WTC11 (cell line): Measurements from ENCODE around the gene VSNL1. TPM values are rescaled to one million over a fixed set of nuclear protein-coding genes. Genes with fewer than 3 reads are reported as not detected.
A peak's percentile ranks its signal among the peaks of the same experiment; 100 is the strongest.

Source experiments
- ATAC-seq: fragments of 200-7000 bp; cut with Tn5 transposase; 2 replicates; pipeline ENCODE4 v1.10.0; 2021; ENCODE audit warnings: mild to moderate bottlenecking, moderate library complexity
- CTCF ChIA-PET: fragments of 300-600 bp; sonication (Branson Sonifier 250); formaldehyde crosslinking; loops from one replicate; lab custom pipeline; 2021; ENCODE audit warnings: antibody characterized with exemption; lab: Charles Lee
- POLR2A ChIA-PET: fragments of 350-600 bp; sonication (Branson Sonifier 250); formaldehyde crosslinking; loops from one replicate; lab custom pipeline; 2021; ENCODE audit warnings: antibody characterized with exemption; lab: Charles Lee
- DNase-seq: peaks from one replicate; pipeline ENCODE4 v3.0.0; 2021; ENCODE audit warnings: low spot score
- H3K27ac Mint-ChIP-seq: 2 replicates; pipeline ENCODE4 v1.8.0; 2021; ENCODE audit warnings: mixed read lengths
- H3K27me3 Mint-ChIP-seq: 2 replicates; pipeline ENCODE4 v1.8.0; 2021; ENCODE audit warnings: low read depth, mild to moderate bottlenecking, moderate library complexity, mixed read lengths
- H3K36me3 Mint-ChIP-seq: 2 replicates; pipeline ENCODE4 v1.8.0; 2021; ENCODE audit warnings: mixed read lengths
- H3K4me1 Mint-ChIP-seq: 2 replicates; pipeline ENCODE4 v1.8.0; 2022; ENCODE audit warnings: mixed read lengths
- H3K4me3 Mint-ChIP-seq: 2 replicates; pipeline ENCODE4 v1.8.0; 2021; ENCODE audit warnings: mild to moderate bottlenecking, moderate library complexity, mixed read lengths
- H3K9me3 Mint-ChIP-seq: 2 replicates; pipeline ENCODE4 v1.8.0; 2021; ENCODE audit warnings: mixed read lengths
- CDX4 ChIP-seq: fragments of 250-450 bp; sonication (Bioruptor Pico); IDR thresholded peaks from 2 replicates; pipeline ENCODE4 v1.9.0; 2021; ENCODE audit warnings: moderate library complexity, mild to moderate bottlenecking, inconsistent platforms, borderline replicate concordance
- ETV6 ChIP-seq: sonication (generic); formaldehyde crosslinking; IDR thresholded peaks from 2 replicates; pipeline ENCODE4 v1.8.1; 2022; ENCODE audit warnings: mild to moderate bottlenecking, missing genetic modification reagents
- MLX ChIP-seq: sonication (generic); formaldehyde crosslinking; IDR thresholded peaks from 2 replicates; pipeline ENCODE4 v1.8.1; 2023; ENCODE audit warnings: mild to moderate bottlenecking, missing genetic modification reagents, moderate library complexity
- NR2C2 ChIP-seq: sonication (generic); formaldehyde crosslinking; IDR thresholded peaks from 2 replicates; pipeline ENCODE4 v1.8.0; 2022; ENCODE audit warnings: mild to moderate bottlenecking, missing genetic modification reagents
- SMAD4 ChIP-seq: sonication (generic); formaldehyde crosslinking; IDR thresholded peaks from 2 replicates; pipeline ENCODE4 v1.8.0; 2022; ENCODE audit warnings: mild to moderate bottlenecking, missing genetic modification reagents
- ZMAT4 ChIP-seq: fragments of 250-450 bp; sonication (Bioruptor Pico); IDR thresholded peaks from 2 replicates; pipeline ENCODE4 v1.9.0; 2021; ENCODE audit warnings: mild to moderate bottlenecking
- ZNF219 ChIP-seq: sonication (generic); formaldehyde crosslinking; IDR thresholded peaks from 2 replicates; pipeline ENCODE4 v1.8.0; 2023; ENCODE audit warnings: missing genetic modification reagents, mild to moderate bottlenecking, borderline replicate concordance
- ZNF263 ChIP-seq: sonication (generic); formaldehyde crosslinking; IDR thresholded peaks from 2 replicates; pipeline ENCODE4 v1.8.1; 2022; ENCODE audit warnings: low read depth, mild to moderate bottlenecking, moderate library complexity, missing genetic modification reagents
- total RNA-seq: library from RNA; stranded (reverse); gene quantifications from 3 replicates; pipeline ENCODE4 v1.2.3, GENCODE V29; 2021
- TF ChIP-seq, protein P1 (sequence below): fragments of 250-450 bp; sonication (Bioruptor Pico); IDR thresholded peaks from 2 replicates; pipeline ENCODE4 v1.9.0; 2021; ENCODE audit warnings: mild to moderate bottlenecking
- TF ChIP-seq, protein P2 (sequence below): sonication (generic); formaldehyde crosslinking; IDR thresholded peaks from 2 replicates; pipeline ENCODE4 v1.8.1; 2023; ENCODE audit warnings: mild to moderate bottlenecking, moderate library complexity, missing genetic modification reagents
- TF ChIP-seq, protein P3 (sequence below): fragments of 250-450 bp; sonication (Bioruptor Pico); IDR thresholded peaks from 2 replicates; pipeline ENCODE4 v1.9.0; 2021; ENCODE audit warnings: mild to moderate bottlenecking, borderline replicate concordance

VSNL1 gene
- total RNA-seq, 1 experiment from 2014 or later: 78.4 TPM

DNA sequence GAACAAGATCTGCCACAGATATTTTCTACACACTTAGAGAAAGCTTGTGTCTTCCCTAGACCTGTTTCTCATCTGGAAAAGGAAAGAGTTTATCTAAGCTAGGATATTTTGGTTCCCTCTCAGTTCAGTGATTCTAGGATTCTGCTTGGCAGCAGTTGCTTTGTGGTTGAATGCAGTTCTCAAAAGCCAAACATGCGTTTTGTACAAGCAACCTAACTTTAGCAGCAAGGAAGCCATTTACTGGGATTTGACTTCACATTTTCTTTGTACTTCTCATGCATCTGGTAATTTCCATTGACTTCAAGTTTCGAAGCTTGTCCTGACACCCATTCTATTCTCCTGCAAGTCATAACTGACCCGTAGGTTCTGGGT is 33.3 kb downstream of the VSNL1 start (continued):
- TF ChIP-seq, protein P1, sequence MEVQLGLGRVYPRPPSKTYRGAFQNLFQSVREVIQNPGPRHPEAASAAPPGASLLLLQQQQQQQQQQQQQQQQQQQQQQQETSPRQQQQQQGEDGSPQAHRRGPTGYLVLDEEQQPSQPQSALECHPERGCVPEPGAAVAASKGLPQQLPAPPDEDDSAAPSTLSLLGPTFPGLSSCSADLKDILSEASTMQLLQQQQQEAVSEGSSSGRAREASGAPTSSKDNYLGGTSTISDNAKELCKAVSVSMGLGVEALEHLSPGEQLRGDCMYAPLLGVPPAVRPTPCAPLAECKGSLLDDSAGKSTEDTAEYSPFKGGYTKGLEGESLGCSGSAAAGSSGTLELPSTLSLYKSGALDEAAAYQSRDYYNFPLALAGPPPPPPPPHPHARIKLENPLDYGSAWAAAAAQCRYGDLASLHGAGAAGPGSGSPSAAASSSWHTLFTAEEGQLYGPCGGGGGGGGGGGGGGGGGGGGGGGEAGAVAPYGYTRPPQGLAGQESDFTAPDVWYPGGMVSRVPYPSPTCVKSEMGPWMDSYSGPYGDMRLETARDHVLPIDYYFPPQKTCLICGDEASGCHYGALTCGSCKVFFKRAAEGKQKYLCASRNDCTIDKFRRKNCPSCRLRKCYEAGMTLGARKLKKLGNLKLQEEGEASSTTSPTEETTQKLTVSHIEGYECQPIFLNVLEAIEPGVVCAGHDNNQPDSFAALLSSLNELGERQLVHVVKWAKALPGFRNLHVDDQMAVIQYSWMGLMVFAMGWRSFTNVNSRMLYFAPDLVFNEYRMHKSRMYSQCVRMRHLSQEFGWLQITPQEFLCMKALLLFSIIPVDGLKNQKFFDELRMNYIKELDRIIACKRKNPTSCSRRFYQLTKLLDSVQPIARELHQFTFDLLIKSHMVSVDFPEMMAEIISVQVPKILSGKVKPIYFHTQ (CRISPR knock-in tag): no peak
- TF ChIP-seq ZMAT4 (CRISPR knock-in tag) (no peak), SMAD4 (no peak), NR2C2 (CRISPR knock-in tag) (no peak), CDX4 (CRISPR knock-in tag) (no peak), ETV6 (CRISPR knock-in tag) (no peak), ZNF263 (CRISPR knock-in tag) (no peak)

DNA sequence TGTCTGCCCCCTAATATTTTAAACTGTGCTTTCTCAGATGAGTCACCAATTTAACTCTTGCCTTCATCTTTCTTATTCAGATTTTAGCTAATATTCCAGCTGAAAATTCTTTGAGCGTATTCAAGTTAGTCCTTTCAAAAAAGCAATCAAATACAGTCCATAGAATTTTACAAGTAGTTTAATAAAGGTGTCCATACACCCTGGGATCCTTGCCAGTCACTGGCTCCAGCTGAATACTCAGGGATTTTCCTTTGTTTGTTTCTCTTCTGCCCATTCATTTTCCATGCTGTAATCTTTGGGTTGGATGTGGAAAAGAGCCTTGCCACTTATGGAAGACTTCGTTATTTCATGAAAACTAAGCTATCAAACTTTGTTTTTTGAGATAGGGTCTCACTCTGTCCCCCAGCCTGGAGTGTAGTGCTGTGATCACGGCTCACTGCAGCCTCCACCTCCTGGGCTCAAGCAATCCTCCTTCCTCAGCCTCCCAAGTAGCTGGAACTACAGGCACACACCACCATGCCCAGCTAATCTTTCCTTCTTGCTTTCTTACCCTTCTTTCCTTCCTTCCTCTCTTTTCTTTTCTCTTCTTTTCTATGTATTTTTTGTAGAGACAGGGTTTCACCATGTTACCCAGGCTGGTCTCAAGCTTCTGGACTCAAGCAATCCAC is 34.0 kb downstream of the VSNL1 start:
- POLR2A ChIA-PET: no interaction called here

More for the DNA sequence above, 34.0 kb downstream of the VSNL1 start:
- H3K4me3 Mint-ChIP-seq: no peak overlapping the region
- no peak for DNase-seq
- ATAC-seq: no peak
- peaks cover under 1% of the 10 kb centered on the region; the same call in 1 of the 2 replicates for H3K9me3 Mint-ChIP-seq
- H3K27me3 Mint-ChIP-seq: no peaks in the 10 kb centered on the region
- no peak for TF ChIP-seq ZNF219 (CRISPR knock-in tag)
- TF ChIP-seq, protein P2, sequence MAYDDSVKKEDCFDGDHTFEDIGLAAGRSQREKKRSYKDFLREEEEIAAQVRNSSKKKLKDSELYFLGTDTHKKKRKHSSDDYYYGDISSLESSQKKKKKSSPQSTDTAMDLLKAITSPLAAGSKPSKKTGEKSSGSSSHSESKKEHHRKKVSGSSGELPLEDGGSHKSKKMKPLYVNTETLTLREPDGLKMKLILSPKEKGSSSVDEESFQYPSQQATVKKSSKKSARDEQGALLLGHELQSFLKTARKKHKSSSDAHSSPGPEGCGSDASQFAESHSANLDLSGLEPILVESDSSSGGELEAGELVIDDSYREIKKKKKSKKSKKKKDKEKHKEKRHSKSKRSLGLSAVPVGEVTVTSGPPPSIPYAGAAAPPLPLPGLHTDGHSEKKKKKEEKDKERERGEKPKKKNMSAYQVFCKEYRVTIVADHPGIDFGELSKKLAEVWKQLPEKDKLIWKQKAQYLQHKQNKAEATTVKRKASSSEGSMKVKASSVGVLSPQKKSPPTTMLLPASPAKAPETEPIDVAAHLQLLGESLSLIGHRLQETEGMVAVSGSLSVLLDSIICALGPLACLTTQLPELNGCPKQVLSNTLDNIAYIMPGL (CRISPR knock-in tag): no peak
- no peak for TF ChIP-seq MLX (CRISPR knock-in tag)
- TF ChIP-seq, protein P3, sequence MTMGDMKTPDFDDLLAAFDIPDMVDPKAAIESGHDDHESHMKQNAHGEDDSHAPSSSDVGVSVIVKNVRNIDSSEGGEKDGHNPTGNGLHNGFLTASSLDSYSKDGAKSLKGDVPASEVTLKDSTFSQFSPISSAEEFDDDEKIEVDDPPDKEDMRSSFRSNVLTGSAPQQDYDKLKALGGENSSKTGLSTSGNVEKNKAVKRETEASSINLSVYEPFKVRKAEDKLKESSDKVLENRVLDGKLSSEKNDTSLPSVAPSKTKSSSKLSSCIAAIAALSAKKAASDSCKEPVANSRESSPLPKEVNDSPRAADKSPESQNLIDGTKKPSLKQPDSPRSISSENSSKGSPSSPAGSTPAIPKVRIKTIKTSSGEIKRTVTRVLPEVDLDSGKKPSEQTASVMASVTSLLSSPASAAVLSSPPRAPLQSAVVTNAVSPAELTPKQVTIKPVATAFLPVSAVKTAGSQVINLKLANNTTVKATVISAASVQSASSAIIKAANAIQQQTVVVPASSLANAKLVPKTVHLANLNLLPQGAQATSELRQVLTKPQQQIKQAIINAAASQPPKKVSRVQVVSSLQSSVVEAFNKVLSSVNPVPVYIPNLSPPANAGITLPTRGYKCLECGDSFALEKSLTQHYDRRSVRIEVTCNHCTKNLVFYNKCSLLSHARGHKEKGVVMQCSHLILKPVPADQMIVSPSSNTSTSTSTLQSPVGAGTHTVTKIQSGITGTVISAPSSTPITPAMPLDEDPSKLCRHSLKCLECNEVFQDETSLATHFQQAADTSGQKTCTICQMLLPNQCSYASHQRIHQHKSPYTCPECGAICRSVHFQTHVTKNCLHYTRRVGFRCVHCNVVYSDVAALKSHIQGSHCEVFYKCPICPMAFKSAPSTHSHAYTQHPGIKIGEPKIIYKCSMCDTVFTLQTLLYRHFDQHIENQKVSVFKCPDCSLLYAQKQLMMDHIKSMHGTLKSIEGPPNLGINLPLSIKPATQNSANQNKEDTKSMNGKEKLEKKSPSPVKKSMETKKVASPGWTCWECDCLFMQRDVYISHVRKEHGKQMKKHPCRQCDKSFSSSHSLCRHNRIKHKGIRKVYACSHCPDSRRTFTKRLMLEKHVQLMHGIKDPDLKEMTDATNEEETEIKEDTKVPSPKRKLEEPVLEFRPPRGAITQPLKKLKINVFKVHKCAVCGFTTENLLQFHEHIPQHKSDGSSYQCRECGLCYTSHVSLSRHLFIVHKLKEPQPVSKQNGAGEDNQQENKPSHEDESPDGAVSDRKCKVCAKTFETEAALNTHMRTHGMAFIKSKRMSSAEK (CRISPR knock-in tag): no peak
- H3K36me3 Mint-ChIP-seq: peaks cover 15% of the 10 kb centered on the region
- CTCF ChIA-PET: interaction anchor here (0.8 to 1.2 kb wide), 2 partner anchors 71 to 800 kb away, joined by 3 read pairs; no protein-coding TSS in a partner anchor
- peaks cover 66% of the 10 kb centered on the region for H3K4me1 Mint-ChIP-seq
- H3K27ac Mint-ChIP-seq: peak overlapping the region; percentile 80
